ENCODE results near the gene COQ2. TPM values are rescaled to one million over a fixed set of nuclear protein-coding genes. Genes with fewer than 3 reads are reported as not detected.
"Not testable (repeated sequence)": the region's sequence is repeated elsewhere in the genome, so short reads cannot be mapped to it uniquely, and the experiment has no call there.

COQ2 gene
- total RNA-seq, 1 donor from 2014 or later: 14.1 TPM

DNA sequence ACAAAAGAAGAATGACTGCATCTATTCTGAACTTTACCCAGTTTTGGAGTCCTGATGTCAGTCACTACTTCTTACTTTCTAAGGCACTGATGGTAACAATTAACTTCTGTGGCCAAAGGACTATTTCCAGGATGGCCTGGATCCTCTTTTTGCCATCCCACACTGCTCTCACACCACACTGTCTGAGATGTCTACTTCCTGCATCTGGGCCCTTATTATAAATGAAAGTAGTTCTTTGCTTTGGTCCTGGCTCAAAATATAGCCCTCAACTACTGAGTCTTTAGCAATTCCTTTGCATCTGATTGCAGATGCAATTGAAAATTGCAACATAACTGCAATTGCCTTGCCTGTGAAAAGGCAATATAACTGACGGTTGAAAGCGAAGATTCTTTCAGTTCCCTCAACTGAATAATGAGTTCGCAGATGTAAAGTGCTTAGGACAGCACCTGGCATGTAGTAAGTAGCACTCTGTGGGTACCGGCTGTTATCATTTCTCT lies 44.2 kb downstream of the COQ2 start:
- H3K36me3 Mint-ChIP-seq (ENCODE audit: low read depth, unreplicated experiment): no peaks in the 10 kb centered on the region
- no peak overlapping the region for H3K27ac Mint-ChIP-seq (ENCODE audit: unreplicated experiment)
- no peaks in the 10 kb centered on the region for H3K9me3 Mint-ChIP-seq (ENCODE audit: unreplicated experiment)
- no peak for DNase-seq (ENCODE audit: low spot score)
- no peaks in the 10 kb centered on the region for H3K27me3 Mint-ChIP-seq (ENCODE audit: unreplicated experiment)
- TF ChIP-seq, protein P1, sequence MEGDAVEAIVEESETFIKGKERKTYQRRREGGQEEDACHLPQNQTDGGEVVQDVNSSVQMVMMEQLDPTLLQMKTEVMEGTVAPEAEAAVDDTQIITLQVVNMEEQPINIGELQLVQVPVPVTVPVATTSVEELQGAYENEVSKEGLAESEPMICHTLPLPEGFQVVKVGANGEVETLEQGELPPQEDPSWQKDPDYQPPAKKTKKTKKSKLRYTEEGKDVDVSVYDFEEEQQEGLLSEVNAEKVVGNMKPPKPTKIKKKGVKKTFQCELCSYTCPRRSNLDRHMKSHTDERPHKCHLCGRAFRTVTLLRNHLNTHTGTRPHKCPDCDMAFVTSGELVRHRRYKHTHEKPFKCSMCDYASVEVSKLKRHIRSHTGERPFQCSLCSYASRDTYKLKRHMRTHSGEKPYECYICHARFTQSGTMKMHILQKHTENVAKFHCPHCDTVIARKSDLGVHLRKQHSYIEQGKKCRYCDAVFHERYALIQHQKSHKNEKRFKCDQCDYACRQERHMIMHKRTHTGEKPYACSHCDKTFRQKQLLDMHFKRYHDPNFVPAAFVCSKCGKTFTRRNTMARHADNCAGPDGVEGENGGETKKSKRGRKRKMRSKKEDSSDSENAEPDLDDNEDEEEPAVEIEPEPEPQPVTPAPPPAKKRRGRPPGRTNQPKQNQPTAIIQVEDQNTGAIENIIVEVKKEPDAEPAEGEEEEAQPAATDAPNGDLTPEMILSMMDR (IDR thresholded peaks at IDR 0.05; ENCODE audit: unreplicated experiment): no peak
- H3K4me3 Mint-ChIP-seq (ENCODE audit: unreplicated experiment): no peak overlapping the region
- no peaks in the 10 kb centered on the region for H3K4me1 Mint-ChIP-seq (ENCODE audit: unreplicated experiment)

DNA sequence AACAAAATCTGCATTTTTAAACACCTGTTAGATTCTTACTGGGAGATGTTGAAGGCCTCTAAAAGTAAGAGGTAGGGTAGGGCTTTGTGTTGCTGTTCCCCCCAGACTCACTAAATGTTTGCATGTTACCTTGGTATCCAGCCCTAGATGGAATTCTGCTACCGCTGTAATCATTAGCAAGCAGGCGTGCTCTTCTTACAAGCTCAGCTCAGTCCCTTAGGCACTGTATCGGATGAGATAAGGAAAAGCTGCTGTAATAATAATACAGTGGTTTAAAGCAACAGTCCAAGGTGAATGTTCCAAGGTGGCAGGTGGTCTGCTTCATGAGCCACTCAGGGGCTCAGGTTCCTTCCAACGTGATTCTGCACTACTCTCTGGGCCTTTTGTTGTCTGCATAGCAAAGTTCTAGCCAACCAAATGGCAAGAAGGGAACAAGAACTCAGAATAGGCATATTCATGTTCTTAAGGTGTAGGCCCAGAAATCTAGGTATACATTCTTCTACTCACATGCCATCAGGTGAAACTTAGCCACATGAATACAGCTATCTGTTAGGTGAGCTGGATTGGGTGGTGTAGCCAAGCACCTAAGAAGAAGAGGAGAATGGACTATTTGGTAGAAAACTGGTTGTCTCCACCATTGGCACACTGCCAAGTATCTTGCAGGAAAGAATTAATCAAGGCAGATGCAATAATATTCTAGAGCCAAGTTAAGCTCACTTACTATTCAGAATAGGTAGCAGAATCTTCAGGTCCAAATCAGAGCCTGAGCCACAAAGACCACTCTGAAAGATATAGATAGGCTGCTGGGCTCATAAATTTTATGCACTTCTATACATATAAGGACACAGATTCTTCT lies 46.0 kb downstream of the COQ2 start:
- Mint-ChIP-seq H3K9me3 (ENCODE audit: unreplicated experiment) (no peaks in the 10 kb centered on the region), H3K4me3 (ENCODE audit: unreplicated experiment) (no peak overlapping the region), H3K36me3 (ENCODE audit: low read depth, unreplicated experiment) (no peaks in the 10 kb centered on the region), H3K27me3 (ENCODE audit: unreplicated experiment) (no peaks in the 10 kb centered on the region), H3K27ac (ENCODE audit: unreplicated experiment) (no peak overlapping the region), H3K4me1 (ENCODE audit: unreplicated experiment) (no peaks in the 10 kb centered on the region)
- no peak for DNase-seq (ENCODE audit: low spot score)
- TF ChIP-seq, protein P1 (IDR thresholded peaks at IDR 0.05; ENCODE audit: unreplicated experiment): no peak

DNA sequence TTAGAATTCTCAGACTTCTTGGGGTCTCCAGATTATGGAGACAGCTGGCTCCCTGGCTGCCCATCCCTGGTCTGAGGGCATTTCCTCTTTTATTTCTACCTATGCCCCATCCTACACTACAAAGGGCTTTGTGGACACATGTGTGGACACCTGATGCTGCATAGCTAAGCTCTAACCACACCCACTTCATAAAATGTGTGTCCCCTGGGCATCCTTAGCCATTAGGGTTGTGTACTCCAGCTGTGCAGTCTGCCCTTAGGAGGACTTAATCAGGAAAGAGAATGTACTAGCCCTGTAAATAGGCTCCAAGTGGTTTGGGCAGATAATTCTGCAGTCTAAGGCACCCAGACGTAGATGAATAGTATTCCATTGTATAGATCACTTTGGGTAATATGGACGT lies 47.0 kb downstream of the COQ2 start:
- Mint-ChIP-seq H3K27me3 (ENCODE audit: unreplicated experiment) (no peaks in the 10 kb centered on the region), H3K27ac (ENCODE audit: unreplicated experiment) (no peak overlapping the region), H3K9me3 (ENCODE audit: unreplicated experiment) (no peaks in the 10 kb centered on the region), H3K4me1 (ENCODE audit: unreplicated experiment) (no peaks in the 10 kb centered on the region), H3K4me3 (ENCODE audit: unreplicated experiment) (no peak overlapping the region), H3K36me3 (ENCODE audit: low read depth, unreplicated experiment) (no peaks in the 10 kb centered on the region)
- TF ChIP-seq, protein P1 (IDR thresholded peaks at IDR 0.05; ENCODE audit: unreplicated experiment): no peak
- DNase-seq (ENCODE audit: low spot score): no peak

DNA sequence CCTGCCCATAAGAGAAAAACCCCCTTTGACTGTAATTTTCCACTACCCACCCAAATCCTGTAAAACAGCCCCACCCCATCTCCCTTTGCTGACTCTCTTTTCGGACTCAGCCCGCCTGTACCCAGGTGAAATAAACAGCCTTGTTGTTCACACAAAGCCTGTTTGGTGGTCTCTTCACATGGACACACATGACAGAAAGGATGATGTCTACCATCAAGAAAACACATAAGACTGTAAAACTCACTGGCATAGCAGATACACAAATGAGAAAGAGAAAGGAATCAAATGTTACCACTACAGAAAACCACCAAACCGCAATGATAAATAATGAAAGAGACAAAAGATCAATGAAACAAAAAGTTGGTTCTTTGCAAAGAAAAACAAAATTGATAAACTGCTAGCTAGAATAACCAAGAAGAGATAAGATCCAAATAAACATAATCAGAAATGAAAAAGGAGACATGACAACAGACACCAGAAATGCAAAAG lies 48.9 kb downstream of the COQ2 start:
- H3K9me3 Mint-ChIP-seq (ENCODE audit: unreplicated experiment); H3K36me3 Mint-ChIP-seq (ENCODE audit: low read depth, unreplicated experiment); DNase-seq (ENCODE audit: low spot score); H3K4me1 Mint-ChIP-seq (ENCODE audit: unreplicated experiment); H3K4me3 Mint-ChIP-seq (ENCODE audit: unreplicated experiment); H3K27me3 Mint-ChIP-seq (ENCODE audit: unreplicated experiment); H3K27ac Mint-ChIP-seq (ENCODE audit: unreplicated experiment): not testable (repeated sequence)

DNA sequence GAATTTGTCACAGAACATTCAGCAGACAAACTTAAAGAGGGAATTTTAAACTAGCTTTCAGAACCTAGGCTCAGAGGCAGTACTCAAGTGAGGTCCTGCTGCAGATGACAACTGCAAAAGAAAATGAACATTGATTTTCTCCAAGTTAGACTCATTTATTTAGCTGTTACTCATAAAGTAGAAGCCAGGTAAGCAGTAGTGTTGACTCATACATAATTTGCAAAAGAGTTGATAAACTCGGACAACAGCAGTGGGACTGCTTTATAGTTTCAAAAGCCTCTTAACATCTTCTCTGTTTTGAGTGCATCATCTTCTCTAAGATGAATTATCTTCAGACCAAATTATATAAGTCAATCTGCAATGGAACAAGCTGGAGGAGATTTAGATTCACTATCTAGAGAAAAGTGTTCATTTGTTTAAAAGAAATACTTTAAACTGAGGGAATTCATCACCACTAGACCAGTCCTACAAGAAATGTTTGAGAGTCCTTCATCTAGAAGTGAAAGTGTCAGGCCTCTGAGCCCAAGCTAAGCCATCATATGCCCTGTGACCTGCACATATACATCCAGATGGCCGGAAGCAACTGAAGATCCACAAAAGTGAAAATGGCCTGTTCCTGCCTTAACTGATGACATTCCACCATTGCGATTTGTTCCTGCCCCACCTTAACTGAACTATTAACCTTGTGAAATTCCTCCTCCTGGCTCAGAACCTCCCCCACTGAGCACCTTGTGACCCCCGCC lies 49.5 kb downstream of the COQ2 start:
- Mint-ChIP-seq H3K27me3 (ENCODE audit: unreplicated experiment) (no peaks in the 10 kb centered on the region), H3K4me1 (ENCODE audit: unreplicated experiment) (peaks cover 6% of the 10 kb centered on the region), H3K4me3 (ENCODE audit: unreplicated experiment) (no peak overlapping the region), H3K36me3 (ENCODE audit: low read depth, unreplicated experiment) (no peaks in the 10 kb centered on the region), H3K9me3 (ENCODE audit: unreplicated experiment) (no peaks in the 10 kb centered on the region), H3K27ac (ENCODE audit: unreplicated experiment) (no peak overlapping the region)
- DNase-seq (ENCODE audit: low spot score): no peak
- TF ChIP-seq, protein P1 (IDR thresholded peaks at IDR 0.05; ENCODE audit: unreplicated experiment): no peak

DNA sequence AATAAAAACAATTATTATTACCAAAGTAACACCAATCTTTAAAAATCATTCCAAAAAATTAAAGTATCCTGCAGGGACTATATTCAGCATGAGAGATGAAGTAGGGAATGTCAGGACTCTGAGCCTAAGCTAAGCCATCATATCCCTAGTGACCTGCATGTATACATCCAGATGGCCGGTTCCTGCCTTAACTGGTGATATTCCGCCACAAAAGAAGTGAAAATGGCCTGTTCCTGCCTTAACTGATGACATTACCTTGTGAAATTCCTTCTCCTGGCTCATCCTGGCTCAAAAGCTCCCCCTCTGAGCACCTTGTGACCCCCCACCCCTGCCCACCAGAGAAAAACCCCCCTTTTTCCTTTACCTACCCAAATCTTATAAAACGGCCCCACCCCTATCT lies 50.2 kb downstream of the COQ2 start:
- H3K4me3 Mint-ChIP-seq (ENCODE audit: unreplicated experiment); H3K9me3 Mint-ChIP-seq (ENCODE audit: unreplicated experiment); DNase-seq (ENCODE audit: low spot score); H3K27ac Mint-ChIP-seq (ENCODE audit: unreplicated experiment); H3K27me3 Mint-ChIP-seq (ENCODE audit: unreplicated experiment); H3K4me1 Mint-ChIP-seq (ENCODE audit: unreplicated experiment); H3K36me3 Mint-ChIP-seq (ENCODE audit: low read depth, unreplicated experiment): not testable (repeated sequence)

Data from endothelial cell (in vitro differentiated cells).